ENCODE data around the gene FAM98B.
A peak's percentile ranks its signal among the peaks of the same experiment; 100 is the strongest.

DNA sequence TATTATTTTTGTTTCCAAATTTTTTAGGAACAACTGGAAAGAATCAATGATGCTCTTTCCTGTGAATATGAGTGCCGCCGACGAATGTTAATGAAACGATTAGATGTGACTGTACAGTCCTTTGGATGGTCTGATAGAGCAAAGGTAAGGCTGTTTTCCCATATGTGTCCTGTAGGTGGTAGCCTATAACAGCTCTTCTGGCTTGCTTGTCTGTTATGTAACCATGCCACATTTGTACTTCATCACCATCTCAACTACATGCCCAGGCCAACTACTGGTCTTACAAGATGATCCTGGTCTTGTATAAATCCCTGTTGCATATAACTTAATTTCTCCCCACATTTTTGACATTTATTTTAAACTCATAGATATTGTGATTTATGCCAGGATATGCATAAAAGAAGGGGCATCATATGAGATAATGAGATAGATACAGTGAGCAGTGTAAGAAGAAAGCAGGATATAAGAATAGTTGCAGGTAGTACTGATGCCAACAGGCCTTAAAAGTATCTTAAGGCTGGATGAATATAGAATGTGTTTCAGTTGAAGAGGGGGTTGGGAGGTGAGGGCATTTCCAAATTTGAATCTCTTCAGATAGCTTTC, 20.3 kb downstream of the FAM98B start:
- TF ChIP-seq, protein P1, sequence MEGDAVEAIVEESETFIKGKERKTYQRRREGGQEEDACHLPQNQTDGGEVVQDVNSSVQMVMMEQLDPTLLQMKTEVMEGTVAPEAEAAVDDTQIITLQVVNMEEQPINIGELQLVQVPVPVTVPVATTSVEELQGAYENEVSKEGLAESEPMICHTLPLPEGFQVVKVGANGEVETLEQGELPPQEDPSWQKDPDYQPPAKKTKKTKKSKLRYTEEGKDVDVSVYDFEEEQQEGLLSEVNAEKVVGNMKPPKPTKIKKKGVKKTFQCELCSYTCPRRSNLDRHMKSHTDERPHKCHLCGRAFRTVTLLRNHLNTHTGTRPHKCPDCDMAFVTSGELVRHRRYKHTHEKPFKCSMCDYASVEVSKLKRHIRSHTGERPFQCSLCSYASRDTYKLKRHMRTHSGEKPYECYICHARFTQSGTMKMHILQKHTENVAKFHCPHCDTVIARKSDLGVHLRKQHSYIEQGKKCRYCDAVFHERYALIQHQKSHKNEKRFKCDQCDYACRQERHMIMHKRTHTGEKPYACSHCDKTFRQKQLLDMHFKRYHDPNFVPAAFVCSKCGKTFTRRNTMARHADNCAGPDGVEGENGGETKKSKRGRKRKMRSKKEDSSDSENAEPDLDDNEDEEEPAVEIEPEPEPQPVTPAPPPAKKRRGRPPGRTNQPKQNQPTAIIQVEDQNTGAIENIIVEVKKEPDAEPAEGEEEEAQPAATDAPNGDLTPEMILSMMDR (IDR thresholded peaks at IDR 0.05; ENCODE audit: poor library complexity): peak; percentile 68
- TF ChIP-seq EZH2 (IDR thresholded peaks at IDR 0.05; ENCODE audit: borderline replicate concordance) (no peak), EZH2phosphoT487 (IDR thresholded peaks at IDR 0.05; ENCODE audit: low read depth, severe bottlenecking, unreplicated experiment) (no peak)
